IMR-90 (cell line): ENCODE results near the gene ACCSL.

Experiments used
- CTCF ChIP-seq: conservative IDR thresholded peaks from 2 replicates; pipeline ENCODE4 v1.5.1; 2012; ENCODE audit warnings: mild to moderate bottlenecking, low read depth, low read length, improper control_type of control experiment
- POLR2A ChIP-seq: IDR thresholded peaks from 2 replicates; pipeline ENCODE4 v1.6.1; 2012; ENCODE audit warnings: mild to moderate bottlenecking, low read depth, low read length
- SMC3 ChIP-seq: fragments of 150-350 bp; IDR thresholded peaks from 2 replicates; pipeline ENCODE4 v1.6.1; 2016; ENCODE audit warnings: low read depth, mild to moderate bottlenecking, antibody characterized with exemption, low read length, moderate library complexity

- TF ChIP-seq CTCF, result no peak
- no peak for TF ChIP-seq POLR2A
- no peak for TF ChIP-seq SMC3
These were observed 50.0 kb downstream of the ACCSL start for GRCh38 chr11:44097821-44098220.
